OCI-LY7 (cell line): Measurements from ENCODE around the gene BCAR3. TPM values are rescaled to one million over a fixed set of nuclear protein-coding genes. Genes with fewer than 3 reads are reported as not detected.
A peak's percentile ranks its signal among the peaks of the same experiment; 100 is the strongest.

Experiments used
- BruUV-seq: library from RNA; stranded (reverse); fragments of 400-500 nt; replicated peaks from 2 replicates; lab custom pipeline; 2021; lab: Mats Ljungman, UMichigan
- CTCF ChIA-PET: fragments of 300-600 bp; sonication (Branson Sonifier 250); formaldehyde crosslinking; loops from one replicate; lab custom pipeline; 2022; ENCODE audit warnings: antibody characterized with exemption; ENCODE audit not compliant: unreplicated experiment; lab: Charles Lee
- POLR2A ChIA-PET: fragments of 300-600 bp; sonication (Branson Sonifier 250); formaldehyde crosslinking; loops from one replicate; lab custom pipeline; 2022; ENCODE audit warnings: antibody characterized with exemption; lab: Charles Lee
- DNase-seq: peaks from one replicate; pipeline ENCODE4 v3.0.0-alpha.2; 2015; ENCODE audit warnings: low spot score
- H2AFZ ChIP-seq: fragments of 200-600 bp; sonication (generic), shearing (Covaris generic); 2 replicates; pipeline ENCODE4 v1.6.1; 2014; ENCODE audit warnings: mild to moderate bottlenecking, antibody characterized with exemption, low read length, moderate library complexity
- H3K27ac ChIP-seq: fragments of 200-600 bp; sonication (generic); 2 replicates; pipeline ENCODE4 v1.5.1; 2014; ENCODE audit warnings: mixed run types, low read depth, mild to moderate bottlenecking, moderate library complexity, low read length, inconsistent platforms; ENCODE audit not compliant: poor library complexity, severe bottlenecking
- H3K36me3 ChIP-seq: fragments of 200-600 bp; sonication (generic); 2 replicates; pipeline ENCODE4 v1.6.1; 2014; ENCODE audit warnings: mild to moderate bottlenecking, antibody characterized with exemption, low read length, moderate library complexity, mixed read lengths; ENCODE audit not compliant: insufficient read depth
- H3K4me1 ChIP-seq: fragments of 200-600 bp; sonication (generic); 2 replicates; pipeline ENCODE4 v1.5.1; 2014; ENCODE audit warnings: mild to moderate bottlenecking, low read length; ENCODE audit not compliant: insufficient read depth, poor library complexity, severe bottlenecking
- H3K4me2 ChIP-seq: fragments of 200-600 bp; sonication (generic); 2 replicates; pipeline ENCODE4 v1.6.1; 2014; ENCODE audit warnings: mild to moderate bottlenecking, low read length
- H3K4me3 ChIP-seq: fragments of 200-600 bp; sonication (generic); 2 replicates; pipeline ENCODE4 v1.5.1; 2014; ENCODE audit warnings: mild to moderate bottlenecking, low read depth, low read length; ENCODE audit not compliant: poor library complexity, severe bottlenecking
- H3K79me2 ChIP-seq: fragments of 200-600 bp; sonication (generic); 2 replicates; pipeline ENCODE4 v1.6.1; 2016; ENCODE audit warnings: low read depth, mild to moderate bottlenecking, low read length, moderate library complexity, mixed read lengths; ENCODE audit not compliant: insufficient read depth
- H3K9me2 ChIP-seq: fragments of 200-600 bp; sonication (generic); 2 replicates; pipeline ENCODE4 v1.6.1; 2016; ENCODE audit warnings: mild to moderate bottlenecking, low read length, mixed read lengths; ENCODE audit not compliant: insufficient read depth
- H3K9me3 ChIP-seq: fragments of 200-600 bp; sonication (generic); 2 replicates; pipeline ENCODE4 v1.6.1; 2014; ENCODE audit warnings: mild to moderate bottlenecking, mixed run types, low read length, mixed read lengths
- H4K20me1 ChIP-seq: fragments of 200-600 bp; sonication (generic); 2 replicates; pipeline ENCODE4 v1.6.1; 2014; ENCODE audit warnings: mild to moderate bottlenecking, antibody characterized with exemption, low read length, moderate library complexity, mixed read lengths; ENCODE audit not compliant: insufficient read depth
- CTCF ChIP-seq: fragments of 200-600 bp; sonication (generic); conservative IDR thresholded peaks from 2 replicates; pipeline ENCODE4 v1.5.1; 2014; ENCODE audit warnings: mild to moderate bottlenecking, antibody characterized with exemption, low read length, moderate library complexity, mixed read lengths
- EZH2phosphoT487 ChIP-seq: fragments of 200-600 bp; sonication (generic); IDR thresholded peaks from 2 replicates; pipeline ENCODE4 v1.6.1; 2018; ENCODE audit warnings: low read depth, borderline replicate concordance, mild to moderate bottlenecking, mixed run types, antibody characterized with exemption, low read length, moderate library complexity, mixed read lengths
- intact Hi-C: fragments of 100-400 bp; cut with micrococcal nuclease; formaldehyde crosslinking; loops from one replicate; pipeline ENCODE4 v1.10.0; 2022; ENCODE audit not compliant: unreplicated experiment
- total RNA-seq, 2 experiments: library from RNA; depleted of rRNA in 1 of 2; stranded (reverse); fragments of >200 nt in 1 of 2; shearing (Covaris generic) in 1 of 2; gene quantifications; 2 replicates each; pipeline ENCODE4 v1.2.3, GENCODE V29; 2014 to 2022

Gene BCAR3
- total RNA-seq, 2 experiments from 2014 or later: 16.3 to 24.2 TPM

GRCh38 chr1:93705892-93706500 is 24.4 kb upstream of the BCAR3 start:
- DNase-seq: peak; percentile 61
- no peaks in the 10 kb centered on the region for H3K9me2 ChIP-seq
- no peaks in the 10 kb centered on the region for H3K9me3 ChIP-seq
- peak overlapping the region; percentile 48; the same call in 1 of the 2 replicates for H2AFZ ChIP-seq
- peaks cover 99% of the 10 kb centered on the region for H3K4me1 ChIP-seq
- H3K4me2 ChIP-seq: peak overlapping the region; percentile 60
- H3K36me3 ChIP-seq: no peaks in the 10 kb centered on the region
- peak overlapping the region; percentile 98 for H3K27ac ChIP-seq
- CTCF ChIA-PET: interaction anchor here (0.8 to 2.9 kb wide), 8 partner anchors 10 to 108 kb away, joined by 3 to 14 read pairs (median 10); no protein-coding TSS in a partner anchor
- H4K20me1 ChIP-seq: no peaks in the 10 kb centered on the region
- POLR2A ChIA-PET: interaction anchor here (0.7 to 25.4 kb wide), 10 partner anchors 9 to 81 kb away, joined by 3 to 497 read pairs (median 6); partner anchors contain the start of gene BCAR3
- no TSS peak for BruUV-seq
- H3K79me2 ChIP-seq: no peaks in the 10 kb centered on the region
- intact Hi-C loops: loop anchor here (2.0 to 5.0 kb wide), 2 partner anchors 15 to 141 kb away; no protein-coding TSS in a partner anchor
- TF ChIP-seq CTCF (peak; percentile 41), EZH2phosphoT487 (no peak)
- peak overlapping the region; percentile 17 for H3K4me3 ChIP-seq

- Histone ChIP-seq H3K9me3 (no peaks in the 10 kb centered on the region), H3K36me3 (no peaks in the 10 kb centered on the region), H3K9me2 (no peaks in the 10 kb centered on the region), H3K4me2 (peak overlapping the region; percentile 60), H3K27ac (peak overlapping the region; percentile 98), H3K4me1 (peaks cover 99% of the 10 kb centered on the region), H4K20me1 (no peaks in the 10 kb centered on the region), H3K79me2 (no peaks in the 10 kb centered on the region), H2AFZ (peak overlapping the region; percentile 48; the same call in 1 of the 2 replicates), H3K4me3 (peak overlapping the region; percentile 16)
- intact Hi-C loops: loop anchor here (1.0 to 5.0 kb wide), 4 partner anchors 13 to 727 kb away; no protein-coding TSS in a partner anchor
- peak; percentile 79 for DNase-seq
- TF ChIP-seq EZH2phosphoT487 (no peak), CTCF (no peak)
- ChIA-PET POLR2A (interaction anchor here (0.8 to 25.4 kb wide), 7 partner anchors 7 to 73 kb away, joined by 3 to 497 read pairs (median 5); partner anchors contain the start of gene BCAR3), CTCF (interaction anchor here (0.8 to 2.9 kb wide), 4 partner anchors 8 to 20 kb away, joined by 4 to 14 read pairs (median 8); no protein-coding TSS in a partner anchor)
- no TSS peak for BruUV-seq
Observed at GRCh38 chr1:93704052-93704451, 22.4 kb upstream of the BCAR3 start.
